Muscle of leg (tissue), 11 donors: ENCODE measurements around the gene HMCES. TPM values are rescaled to one million over a fixed set of nuclear protein-coding genes. Genes with fewer than 3 reads are reported as not detected.
"Not testable (repeated sequence)": the region's sequence is repeated elsewhere in the genome, so short reads cannot be mapped to it uniquely, and the experiment has no call there.

ENCODE experiments used
- DNase-seq: peaks from one replicate; pipeline ENCODE4 v3.0.0; 2013
- H3K27ac ChIP-seq: one replicate; pipeline ENCODE4 v1.5.1; 2013; ENCODE audit warnings: mild to moderate bottlenecking, low read length, control low read depth
- H3K27me3 ChIP-seq: one replicate; pipeline ENCODE4 v1.6.1; 2013; ENCODE audit warnings: low read length; ENCODE audit not compliant: control insufficient read depth, insufficient read depth
- H3K36me3 ChIP-seq: one replicate; pipeline ENCODE4 v1.6.1; 2013; ENCODE audit warnings: low read length; ENCODE audit not compliant: control insufficient read depth, insufficient read depth
- H3K4me1 ChIP-seq: one replicate; pipeline ENCODE4 v1.6.1; 2013; ENCODE audit warnings: low read length; ENCODE audit not compliant: control insufficient read depth, insufficient read depth
- H3K4me3 ChIP-seq: one replicate; pipeline ENCODE4 v1.5.1; 2013; ENCODE audit warnings: low read length, control low read depth
- H3K9me3 ChIP-seq: replicated peaks from 2 replicates; pipeline ENCODE4 v1.6.1; 2013; ENCODE audit warnings: low read depth, low read length; ENCODE audit not compliant: control insufficient read depth
- WGBS: methylation state at CpG from one replicate; pipeline ENCODE4 v1.1.5; 2013; ENCODE audit warnings: missing lambda C conversion rate; ENCODE audit not compliant: insufficient coverage; 5-methylcytosine and 5-hydroxymethylcytosine counted together
- polyA plus RNA-seq, 8 donors: library from polyadenylated mRNA; unstranded; fragments of 120-200 nt; gene quantifications; one replicate each; pipeline versions ENCODE4 v1.2.1 to v1.2.3, GENCODE V29; 2013; ENCODE audit warnings: inconsistent platforms in 1 of 8, low replicate concordance in 1 of 8; ENCODE audit not compliant: insufficient read length in 8 of 8, insufficient read depth in 1 of 8
- total RNA-seq: library from RNA; stranded (reverse); fragments of 120-200 nt; gene quantifications from one replicate; pipeline ENCODE4 v1.2.4, GENCODE V29; 2013

The HMCES gene
- total and polyA plus RNA-seq, 9 donors, result 12.6 to 33.2 (median 24.7) TPM

DNA sequence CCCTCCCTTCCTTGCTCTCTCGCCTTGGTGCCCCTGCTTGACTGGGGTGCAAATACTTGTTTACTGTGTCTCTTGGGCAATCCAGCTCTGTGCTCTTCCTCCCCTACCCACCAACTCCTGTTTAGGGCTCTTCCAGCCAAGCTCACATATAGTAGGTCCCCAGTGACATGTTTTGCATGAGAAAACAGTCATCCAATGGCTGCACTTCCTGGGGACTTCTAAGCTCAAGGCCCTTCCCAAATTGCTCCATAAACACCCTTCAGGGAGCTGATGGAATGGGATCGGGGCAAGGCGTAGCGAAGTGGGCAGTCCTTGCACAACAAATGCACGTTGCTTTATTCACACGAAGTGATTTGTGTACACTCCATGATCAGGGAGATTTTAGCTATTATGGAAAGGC is 38.7 kb upstream of the HMCES start:
- Histone ChIP-seq H3K4me1 (peaks cover 2% of the 10 kb centered on the region), H3K4me3 (no peak overlapping the region), H3K27me3 (no peaks in the 10 kb centered on the region), H3K27ac (no peak overlapping the region), H3K36me3 (peaks cover 4% of the 10 kb centered on the region), H3K9me3 (no peaks in the 10 kb centered on the region)
- 8% methylated on average over 2 of the region's 6 CpGs for whole genome bisulfite sequencing
- no peak for DNase-seq

GRCh38 chr3:129240436-129240835 is 38.2 kb upstream of the HMCES start:
- Histone ChIP-seq H3K4me1 (peaks cover 4% of the 10 kb centered on the region), H3K9me3 (no peaks in the 10 kb centered on the region), H3K4me3 (no peak overlapping the region), H3K27ac (no peak overlapping the region), H3K36me3 (peaks cover 4% of the 10 kb centered on the region), H3K27me3 (no peaks in the 10 kb centered on the region)
- DNase-seq, result no peak
- no CpG with 5 or more reads among the region's 3 CpGs for WGBS

GRCh38 chr3:129245141-129245540 is 33.5 kb upstream of the HMCES start:
- Histone ChIP-seq H3K4me1 (peaks cover 18% of the 10 kb centered on the region), H3K27ac (peak overlapping the region; percentile 4), H3K27me3 (no peaks in the 10 kb centered on the region), H3K4me3 (no peak overlapping the region), H3K36me3 (peaks cover 4% of the 10 kb centered on the region), H3K9me3 (no peaks in the 10 kb centered on the region)
- WGBS, result 90% methylated on average over 5 of the region's 5 CpGs
- no peak for DNase-seq

DNA sequence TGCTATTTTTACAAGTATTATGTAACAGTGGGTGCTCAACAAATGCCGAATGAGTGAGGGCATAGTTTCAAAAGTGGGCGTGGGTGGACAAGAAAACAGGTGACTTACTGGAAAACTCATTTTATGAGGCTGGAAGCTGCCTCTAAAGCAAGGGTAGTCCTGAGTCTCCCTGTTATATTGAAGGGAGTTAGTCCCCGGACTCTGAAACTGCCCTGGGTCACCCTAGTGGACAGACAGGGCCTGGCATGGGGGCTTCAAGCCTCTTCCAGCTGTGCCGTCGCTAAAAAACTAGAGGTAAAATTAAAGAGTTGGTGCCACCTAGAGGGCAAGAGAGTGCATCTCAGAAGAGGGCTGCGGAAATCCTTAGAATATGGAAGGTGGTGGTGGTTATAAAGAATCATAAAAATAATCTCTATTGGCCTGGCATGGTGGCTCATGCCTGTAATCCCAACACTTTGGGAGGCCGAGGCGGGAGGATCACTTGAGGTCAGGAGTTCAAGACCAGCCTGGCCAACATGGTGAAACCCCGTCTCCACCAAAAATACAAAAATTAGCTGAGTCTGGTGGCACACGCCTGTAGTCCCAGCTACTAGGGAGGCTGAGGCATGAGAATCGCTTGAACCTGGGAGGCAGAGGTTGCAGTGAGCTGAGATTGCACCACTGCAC is 32.9 kb upstream of the HMCES start:
- DNase-seq, result peak; percentile 90
- peak overlapping the region; percentile 4 for H3K27ac ChIP-seq
- H3K4me1 ChIP-seq, result peaks cover 23% of the 10 kb centered on the region
- not testable (repeated sequence) for H3K4me3 ChIP-seq, H3K27me3 ChIP-seq, H3K9me3 ChIP-seq, H3K36me3 ChIP-seq
- 15% methylated on average over 5 of the region's 11 CpGs for WGBS

DNA sequence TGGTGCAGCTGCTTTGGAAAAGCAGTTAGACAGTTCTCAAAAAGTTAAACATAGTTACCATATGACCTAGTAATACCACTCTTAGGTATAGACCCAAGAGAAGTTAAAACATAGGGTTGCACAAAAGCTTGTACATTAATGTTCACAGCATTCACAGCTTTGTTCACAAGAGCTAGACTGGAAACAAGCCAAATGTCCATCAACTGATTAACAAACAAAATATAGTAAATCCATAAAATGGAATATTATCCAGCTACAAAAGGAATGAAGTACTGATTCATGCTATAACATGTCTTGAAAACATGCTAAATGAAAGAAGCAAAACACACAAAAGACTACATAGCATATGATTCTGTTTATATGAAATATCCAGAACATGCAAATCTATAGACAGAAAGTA is 32.0 kb upstream of the HMCES start:
- Histone ChIP-seq H3K4me3 (no peak overlapping the region), H3K4me1 (peaks cover 23% of the 10 kb centered on the region), H3K27me3 (no peaks in the 10 kb centered on the region), H3K27ac (no peak overlapping the region), H3K9me3 (no peaks in the 10 kb centered on the region), H3K36me3 (peaks cover 7% of the 10 kb centered on the region)
- DNase-seq, result no peak

DNA sequence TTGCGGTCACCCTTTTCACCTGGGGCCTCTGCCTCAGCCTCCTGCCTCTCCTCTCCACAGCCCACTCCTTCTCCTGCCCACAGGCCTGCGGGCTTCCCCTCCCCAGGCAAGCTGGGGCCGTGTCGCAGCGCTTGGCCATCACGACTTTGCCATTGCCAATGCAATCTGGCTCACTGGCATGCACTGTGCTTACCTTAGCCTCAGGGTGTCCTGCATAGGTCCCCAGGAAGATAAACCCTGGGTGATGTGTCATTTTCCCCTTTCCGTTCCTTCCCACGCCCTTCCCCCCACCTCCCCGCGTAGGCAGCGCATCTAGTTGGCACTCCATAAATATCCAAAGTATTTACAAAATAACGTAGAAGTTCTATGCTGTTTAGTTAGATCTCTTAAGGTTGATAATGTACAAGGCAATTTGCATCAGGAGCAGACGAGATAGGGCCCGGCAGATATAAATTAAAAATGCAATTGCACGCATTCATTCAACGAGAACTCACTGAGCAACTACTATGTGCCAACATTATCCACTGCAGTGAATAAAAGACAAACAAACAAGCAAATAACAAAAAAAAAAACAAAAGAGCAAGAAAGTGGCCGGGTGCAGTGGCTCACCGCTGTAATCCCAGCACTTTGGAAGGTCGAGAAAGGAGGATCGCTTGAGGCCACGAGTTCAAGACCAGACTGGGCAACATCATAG is 30.2 kb upstream of the HMCES start:
- Histone ChIP-seq H3K36me3 (peaks cover 19% of the 10 kb centered on the region), H3K27me3 (no peaks in the 10 kb centered on the region), H3K4me1 (peaks cover 23% of the 10 kb centered on the region), H3K27ac (peak overlapping the region; percentile 87), H3K4me3 (peak overlapping the region; percentile 100), H3K9me3 (no peaks in the 10 kb centered on the region)
- 58% methylated on average over 8 of the region's 21 CpGs for WGBS
- no peak for DNase-seq

DNA sequence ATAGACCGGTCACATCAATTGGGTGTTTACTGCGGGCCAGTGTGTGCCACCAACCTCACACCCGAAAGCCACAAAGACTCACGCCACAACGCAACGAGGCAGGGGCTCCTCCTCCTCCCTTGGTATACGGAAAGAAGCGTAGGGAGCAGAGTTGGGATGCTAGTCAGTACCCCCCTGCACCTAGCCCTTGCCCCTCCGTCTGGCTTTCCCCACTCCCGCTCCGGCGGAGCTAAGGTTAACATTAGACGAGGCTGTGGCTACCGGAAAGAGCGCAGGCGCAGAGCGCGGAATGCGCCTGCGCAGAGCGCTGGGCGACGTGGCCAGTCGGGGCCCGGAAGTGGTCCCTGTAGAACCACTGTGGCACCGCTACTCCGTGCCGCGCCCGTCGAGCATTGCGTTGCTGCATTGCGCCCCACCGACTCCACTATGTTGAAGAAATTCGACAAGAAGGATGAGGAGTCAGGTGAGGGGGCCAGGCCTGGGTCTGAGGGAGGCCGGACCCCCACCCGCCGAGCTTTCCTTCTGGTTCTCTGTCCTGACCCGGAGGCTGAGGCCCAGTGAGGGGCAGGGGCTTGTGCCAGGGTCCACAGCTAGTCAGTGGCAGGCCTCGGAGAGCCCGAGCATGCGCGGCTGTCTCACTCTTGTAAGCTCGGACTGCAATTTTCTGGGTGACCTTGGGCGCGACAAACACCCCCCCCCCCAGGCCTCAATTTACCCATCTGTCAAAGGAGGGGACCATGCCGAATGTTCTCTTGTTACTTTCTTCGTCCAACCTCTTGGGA is 29.2 kb upstream of the HMCES start, which contains the start of gene COPG1:
Gene COPG1, plus strand, starts transcription at position 323 of the 782 bp plus-strand sequence. Its CDS starts 104 bp downstream, at position 427.
- Histone ChIP-seq H3K36me3 (peaks cover 26% of the 10 kb centered on the region), H3K4me1 (peaks cover 23% of the 10 kb centered on the region), H3K4me3 (peak within 1 kb of the TSS; percentile 100), H3K9me3 (no peaks in the 10 kb centered on the region), H3K27ac (peak within 1 kb of the TSS; percentile 87), H3K27me3 (no peaks in the 10 kb centered on the region)
- DNase-seq, result peak; percentile 95
- WGBS, result 0% methylated on average over 37 of the region's 48 CpGs

DNA sequence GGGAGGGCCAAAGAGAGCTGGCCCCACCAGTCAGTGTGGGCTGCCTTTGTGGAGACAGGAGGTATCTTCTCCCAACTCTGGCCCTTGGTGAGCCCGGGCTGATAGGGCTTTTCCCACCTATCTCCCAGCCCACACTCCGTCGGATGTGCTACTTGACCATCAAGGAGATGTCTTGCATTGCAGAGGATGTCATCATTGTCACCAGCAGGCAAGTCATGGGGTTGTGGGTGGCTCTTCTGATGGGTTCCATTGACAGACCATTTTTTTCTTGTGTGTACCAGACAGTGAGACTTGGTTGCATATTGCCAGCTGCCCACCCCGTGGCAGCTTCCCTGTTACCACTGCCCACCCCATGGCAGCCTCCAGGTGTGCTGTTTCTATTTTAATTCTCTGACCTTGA is 25.9 kb upstream of the HMCES start:
- H3K4me1 ChIP-seq, result peaks cover 18% of the 10 kb centered on the region
- WGBS, result no CpG with 5 or more reads among the region's 4 CpGs
- H3K27me3 ChIP-seq, result no peaks in the 10 kb centered on the region
- H3K9me3 ChIP-seq, result no peaks in the 10 kb centered on the region
- H3K36me3 ChIP-seq, result peaks cover 58% of the 10 kb centered on the region
- H3K4me3 ChIP-seq, result no peak overlapping the region
- DNase-seq, result no peak
- H3K27ac ChIP-seq, result no peak overlapping the region

DNA sequence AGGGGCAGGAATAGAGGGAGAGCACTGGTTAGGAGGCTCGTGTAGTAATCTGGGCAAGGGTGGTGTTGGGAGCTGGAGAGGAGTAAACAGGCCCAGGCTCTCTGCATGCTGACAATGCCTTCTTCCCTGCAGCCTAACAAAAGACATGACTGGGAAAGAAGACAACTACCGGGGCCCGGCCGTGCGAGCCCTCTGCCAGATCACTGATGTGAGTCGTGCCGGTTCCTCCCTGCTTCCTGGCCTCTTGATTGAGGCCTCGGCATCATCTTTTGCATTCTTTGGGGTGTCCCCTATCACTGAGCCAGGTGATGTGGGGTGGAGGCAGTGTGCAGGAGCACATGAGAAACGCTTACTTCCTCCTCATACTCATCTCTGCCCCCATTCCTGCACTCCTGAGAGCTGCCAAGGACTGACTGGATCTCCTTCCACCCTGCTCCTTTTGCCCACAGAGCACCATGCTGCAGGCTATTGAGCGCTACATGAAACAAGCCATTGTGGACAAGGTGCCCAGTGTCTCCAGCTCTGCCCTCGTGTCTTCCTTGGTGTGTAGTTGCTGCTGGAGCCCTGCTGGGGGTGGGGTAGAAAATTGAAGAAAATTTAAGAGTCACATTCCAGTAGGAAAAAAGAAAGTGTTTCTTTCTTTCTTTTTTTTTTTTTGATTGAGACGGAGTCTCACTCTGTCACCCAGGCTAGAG is 24.0 kb upstream of the HMCES start:
- Histone ChIP-seq H3K4me3 (no peak overlapping the region), H3K27me3 (no peaks in the 10 kb centered on the region), H3K36me3 (peaks cover 70% of the 10 kb centered on the region), H3K27ac (no peak overlapping the region), H3K9me3 (no peaks in the 10 kb centered on the region), H3K4me1 (peaks cover 8% of the 10 kb centered on the region)
- 89% methylated on average over 8 of the region's 12 CpGs for WGBS
- no peak for DNase-seq

- 97% methylated on average over 4 of the region's 6 CpGs for WGBS
- H3K4me1 ChIP-seq, result no peaks in the 10 kb centered on the region
- H3K36me3 ChIP-seq, result peaks cover 85% of the 10 kb centered on the region
- H3K4me3 ChIP-seq, result no peak overlapping the region
- H3K9me3 ChIP-seq, result no peaks in the 10 kb centered on the region
- H3K27ac ChIP-seq, result no peak overlapping the region
- no peaks in the 10 kb centered on the region for H3K27me3 ChIP-seq
- DNase-seq, result no peak
Measured at GRCh38 chr3:129256270-129256669, 22.4 kb upstream of the HMCES start.
